ENCODE data around the gene OIT3.

DNA sequence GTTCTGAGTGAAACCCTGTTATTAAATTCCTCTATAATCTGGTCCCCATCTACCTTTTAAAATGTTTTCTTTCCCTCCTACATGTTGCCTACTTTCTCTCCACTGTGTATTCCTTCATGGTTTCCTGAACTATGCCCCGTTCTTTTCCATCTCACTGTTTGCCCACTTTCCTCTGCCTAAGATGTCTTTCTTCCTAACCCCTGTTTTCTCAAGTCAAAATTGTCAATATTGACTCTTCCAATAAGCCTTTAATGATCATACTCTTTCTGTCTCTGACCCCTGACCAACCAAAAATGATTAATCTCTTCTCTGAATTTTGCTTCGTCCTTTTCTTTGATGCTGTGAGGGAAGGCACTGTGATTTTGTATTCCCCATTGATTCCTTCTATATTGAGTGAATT, 30.6 kb upstream of the OIT3 start:
- TF ChIP-seq, protein P1, sequence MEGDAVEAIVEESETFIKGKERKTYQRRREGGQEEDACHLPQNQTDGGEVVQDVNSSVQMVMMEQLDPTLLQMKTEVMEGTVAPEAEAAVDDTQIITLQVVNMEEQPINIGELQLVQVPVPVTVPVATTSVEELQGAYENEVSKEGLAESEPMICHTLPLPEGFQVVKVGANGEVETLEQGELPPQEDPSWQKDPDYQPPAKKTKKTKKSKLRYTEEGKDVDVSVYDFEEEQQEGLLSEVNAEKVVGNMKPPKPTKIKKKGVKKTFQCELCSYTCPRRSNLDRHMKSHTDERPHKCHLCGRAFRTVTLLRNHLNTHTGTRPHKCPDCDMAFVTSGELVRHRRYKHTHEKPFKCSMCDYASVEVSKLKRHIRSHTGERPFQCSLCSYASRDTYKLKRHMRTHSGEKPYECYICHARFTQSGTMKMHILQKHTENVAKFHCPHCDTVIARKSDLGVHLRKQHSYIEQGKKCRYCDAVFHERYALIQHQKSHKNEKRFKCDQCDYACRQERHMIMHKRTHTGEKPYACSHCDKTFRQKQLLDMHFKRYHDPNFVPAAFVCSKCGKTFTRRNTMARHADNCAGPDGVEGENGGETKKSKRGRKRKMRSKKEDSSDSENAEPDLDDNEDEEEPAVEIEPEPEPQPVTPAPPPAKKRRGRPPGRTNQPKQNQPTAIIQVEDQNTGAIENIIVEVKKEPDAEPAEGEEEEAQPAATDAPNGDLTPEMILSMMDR (IDR thresholded peaks at IDR 0.05), result no peak
- TF ChIP-seq POLR2A (IDR thresholded peaks at IDR 0.05), result no peak
